CD14-positive monocyte (primary cell): ENCODE data around the gene UGT2A2. TPM values are rescaled to one million over a fixed set of nuclear protein-coding genes. Genes with fewer than 3 reads are reported as not detected.

ENCODE experiments used
- DNase-seq, 3 donors: peaks; one replicate each; pipeline ENCODE4 v3.0.0-alpha.2; 2011 to 2022
- H2AFZ ChIP-seq: 2 replicates; pipeline ENCODE4 v1.6.0; 2012; ENCODE audit warnings: mild to moderate bottlenecking, low read depth, low read length, inconsistent platforms; ENCODE audit not compliant: insufficient read depth, poor library complexity, severe bottlenecking
- H3K27ac ChIP-seq, 2 donors: 1 replicate in 1 of 2; 2 replicates in 1 of 2; pipeline ENCODE4 v1.5.1; 2012 to 2013; ENCODE audit warnings: low read length in 2 of 2, control low read depth in 1 of 2, inconsistent platforms in 1 of 2, low read depth in 1 of 2, mild to moderate bottlenecking in 1 of 2
- H3K27me3 ChIP-seq, 2 donors: one replicate each; pipeline versions ENCODE4 v1.6.0 to v1.6.1; 2011 to 2013; ENCODE audit warnings: low read length in 2 of 2; ENCODE audit not compliant: control insufficient read depth in 2 of 2, insufficient read depth in 2 of 2
- H3K36me3 ChIP-seq, 2 donors: replicated peaks in 1 of 2; 1 replicate in 1 of 2; 2 replicates in 1 of 2; pipeline versions ENCODE4 v1.5.1 to v1.6.1; 2012 to 2013; ENCODE audit warnings: low read length in 2 of 2, control low read depth in 1 of 2, inconsistent platforms in 1 of 2, mild to moderate bottlenecking in 1 of 2; ENCODE audit not compliant: insufficient read depth in 2 of 2, control insufficient read depth in 1 of 2
- H3K4me1 ChIP-seq, 2 donors: 1 replicate in 1 of 2; 2 replicates in 1 of 2; pipeline versions ENCODE4 v1.5.1 to v1.6.1; 2012 to 2013; ENCODE audit warnings: low read length in 2 of 2, control low read depth in 1 of 2, inconsistent platforms in 1 of 2, mild to moderate bottlenecking in 1 of 2, moderate library complexity in 1 of 2; ENCODE audit not compliant: insufficient read depth in 2 of 2, control insufficient read depth in 1 of 2
- H3K4me2 ChIP-seq: replicated peaks from 2 replicates; pipeline ENCODE3; 2012; ENCODE audit warnings: low read length, moderate library complexity, mild to moderate bottlenecking; ENCODE audit not compliant: poor library complexity, severe bottlenecking; ENCODE audit errors: extremely low read depth
- H3K4me3 ChIP-seq, 3 experiments: fragments of 200-600 bp in 1 of 3; sonication (generic) in 1 of 3; replicated peaks in 1 of 3; 1 replicate in 2 of 3; 2 replicates in 1 of 3; pipeline ENCODE4 v1.5.1; 2011 to 2013; ENCODE audit warnings: low read length in 3 of 3, mild to moderate bottlenecking in 3 of 3, control low read depth in 2 of 3, low read depth in 2 of 3, inconsistent platforms in 1 of 3, moderate library complexity in 1 of 3
- H3K79me2 ChIP-seq: 2 replicates; pipeline ENCODE4 v1.6.0; 2012; ENCODE audit warnings: mild to moderate bottlenecking, control low read depth, inconsistent platforms, low read length, moderate library complexity; ENCODE audit not compliant: insufficient read depth
- H3K9ac ChIP-seq: 2 replicates; pipeline ENCODE4 v1.6.0; 2017; ENCODE audit warnings: low read length, mild to moderate bottlenecking; ENCODE audit not compliant: insufficient read depth, poor library complexity, severe bottlenecking
- H3K9me3 ChIP-seq, 2 donors: replicated peaks in 1 of 2; 1 replicate in 1 of 2; 2 replicates in 1 of 2; pipeline versions ENCODE4 v1.5.1 to v1.6.1; 2012 to 2013; ENCODE audit warnings: low read length in 2 of 2, control low read depth in 1 of 2; ENCODE audit not compliant: control insufficient read depth in 1 of 2, insufficient read depth in 1 of 2
- H4K20me1 ChIP-seq: 2 replicates; pipeline ENCODE4 v1.6.0; 2012; ENCODE audit warnings: mild to moderate bottlenecking, low read length, control low read depth, moderate library complexity; ENCODE audit not compliant: insufficient read depth
- H3K27ac Mint-ChIP-seq, 7 donors: one replicate each; pipeline ENCODE4 v1.8.0; 2020; ENCODE audit warnings: mild to moderate bottlenecking in 7 of 7, mixed read lengths in 7 of 7, moderate library complexity in 6 of 7, inconsistent platforms in 2 of 7
- H3K27me3 Mint-ChIP-seq, 3 donors: one replicate each; pipeline ENCODE4 v1.8.0; 2021 to 2022; ENCODE audit warnings: low read depth in 3 of 3, mild to moderate bottlenecking in 3 of 3, mixed read lengths in 3 of 3, moderate library complexity in 3 of 3, inconsistent platforms in 1 of 3
- H3K36me3 Mint-ChIP-seq, 2 donors: one replicate each; pipeline ENCODE4 v1.8.0; 2020; ENCODE audit warnings: mixed read lengths in 2 of 2, inconsistent platforms in 1 of 2, mild to moderate bottlenecking in 1 of 2
- H3K4me1 Mint-ChIP-seq: one replicate; pipeline ENCODE4 v1.8.0; 2020; ENCODE audit warnings: mild to moderate bottlenecking, mixed read lengths
- H3K4me3 Mint-ChIP-seq, 2 donors: one replicate each; pipeline ENCODE4 v1.8.0; 2020; ENCODE audit warnings: mild to moderate bottlenecking in 2 of 2, mixed read lengths in 2 of 2, moderate library complexity in 1 of 2
- H3K9me3 Mint-ChIP-seq, 7 donors: one replicate each; pipeline ENCODE4 v1.8.0; 2020 to 2022; ENCODE audit warnings: mixed read lengths in 7 of 7, mild to moderate bottlenecking in 6 of 7, moderate library complexity in 6 of 7, inconsistent platforms in 2 of 7
- CTCF ChIP-seq: fragments of 200-600 bp; IDR thresholded peaks from one replicate; pipeline ENCODE4 v1.8.0; 2022; ENCODE audit warnings: antibody characterized with exemption, mild to moderate bottlenecking
- WGBS: methylation state at CpG from one replicate; pipeline ENCODE4 v1.1.5; 2013; ENCODE audit warnings: missing lambda C conversion rate; ENCODE audit not compliant: insufficient coverage; 5-methylcytosine and 5-hydroxymethylcytosine counted together
- intact Hi-C, 2 donors: fragments of 100-400 bp; cut with micrococcal nuclease; formaldehyde crosslinking; loops; one replicate each; pipeline versions ENCODE4 v1.15.0 to v1.15.1; 2023
- polyA plus RNA-seq, 3 donors: library from polyadenylated mRNA; depleted of rRNA in 1 of 3; unstranded in 2 of 3; stranded (reverse) in 1 of 3; fragments of 300-500 nt in 2 of 3; fragments of >200 nt in 1 of 3; fragmentation: Illumina TruSeq in 2 of 3; gene quantifications; 1 replicate in 2 of 3; 2 replicates in 1 of 3; pipeline ENCODE4 v1.2.3, GENCODE V29; 2012 to 2021

Gene UGT2A2
- polyA plus RNA-seq, 3 donors = not detected

GRCh38 chr4:69642961-69643360 lies 3.5 kb upstream of the UGT2A2 start:
- no peaks in the 10 kb centered on the region for H3K9me3 Mint-ChIP-seq
- H3K4me3 Mint-ChIP-seq = no peak overlapping the region
- no peak for TF ChIP-seq CTCF
- DNase-seq = no peak
- H2AFZ ChIP-seq = no peak overlapping the region
- no peaks in the 10 kb centered on the region for H3K4me1 ChIP-seq
- no peaks in the 10 kb centered on the region for H4K20me1 ChIP-seq
- intact Hi-C loops = no loop called here
- H3K27me3 ChIP-seq = no peaks in the 10 kb centered on the region
- no peak overlapping the region for H3K4me3 ChIP-seq
- no peaks in the 10 kb centered on the region for H3K36me3 Mint-ChIP-seq
- H3K4me2 ChIP-seq = no peak overlapping the region
- H3K27ac ChIP-seq = no peak overlapping the region
- no CpG with 5 or more reads among the region's 2 CpGs for WGBS
- H3K79me2 ChIP-seq = no peaks in the 10 kb centered on the region
- H3K36me3 ChIP-seq = no peaks in the 10 kb centered on the region
- no peaks in the 10 kb centered on the region for H3K9me3 ChIP-seq
- no peaks in the 10 kb centered on the region for H3K4me1 Mint-ChIP-seq
- H3K9ac ChIP-seq = no peak overlapping the region
- peaks cover 0 to 2% (median 2%) of the 10 kb centered on the region in 3 donors for H3K27me3 Mint-ChIP-seq
- no peak overlapping the region for H3K27ac Mint-ChIP-seq

GRCh38 chr4:69640289-69640688 lies 847 bp upstream of the UGT2A2 start:
- no peak overlapping the region for H3K4me3 Mint-ChIP-seq
- 100% methylated on average over 1 of the region's 2 CpGs for WGBS
- Histone ChIP-seq H3K9me3 (no peaks in the 10 kb centered on the region), H3K27ac (no peak overlapping the region), H3K36me3 (no peaks in the 10 kb centered on the region), H2AFZ (no peak overlapping the region), H3K27me3 (no peaks in the 10 kb centered on the region), H3K9ac (no peak overlapping the region), H3K4me1 (no peaks in the 10 kb centered on the region), H4K20me1 (no peaks in the 10 kb centered on the region), H3K4me2 (no peak overlapping the region), H3K79me2 (no peaks in the 10 kb centered on the region), H3K4me3 (no peak overlapping the region)
- DNase-seq = no peak
- H3K27me3 Mint-ChIP-seq = peaks cover 0 to 3% (median 2%) of the 10 kb centered on the region in 3 donors
- no peaks in the 10 kb centered on the region for H3K4me1 Mint-ChIP-seq
- H3K27ac Mint-ChIP-seq = no peak overlapping the region
- TF ChIP-seq CTCF = no peak
- peaks cover 0 to 3% (median 0%) of the 10 kb centered on the region in 7 donors for H3K9me3 Mint-ChIP-seq
- H3K36me3 Mint-ChIP-seq = no peaks in the 10 kb centered on the region
- intact Hi-C loops = no loop called here
